Ascending aorta (tissue), 2 donors: ENCODE data around the gene TLCD3A. TPM values are rescaled to one million over a fixed set of nuclear protein-coding genes. Genes with fewer than 3 reads are reported as not detected.
"Not testable (repeated sequence)": the region's sequence is repeated elsewhere in the genome, so short reads cannot be mapped to it uniquely, and the experiment has no call there.

Experiments used
- DNase-seq, 2 donors: peaks; one replicate each; pipeline ENCODE4 v3.0.0-alpha.2; 2019; ENCODE audit warnings: low spot score in 2 of 2
- H3K27ac ChIP-seq, 2 donors: fragments of 200-600 bp; sonication (generic); one replicate each; pipeline ENCODE4 v1.5.1; 2016 to 2017; ENCODE audit warnings: mild to moderate bottlenecking in 1 of 2
- H3K27me3 ChIP-seq: fragments of 200-600 bp; sonication (generic); one replicate; pipeline ENCODE4 v1.5.1; 2017
- H3K36me3 ChIP-seq, 2 donors: fragments of 200-600 bp; sonication (generic); one replicate each; pipeline ENCODE4 v1.5.1; 2016
- H3K4me1 ChIP-seq, 2 donors: fragments of 200-600 bp; sonication (generic); one replicate each; pipeline ENCODE4 v1.5.1; 2016 to 2017; ENCODE audit warnings: mild to moderate bottlenecking in 1 of 2
- H3K4me3 ChIP-seq, 2 donors: fragments of 200-600 bp; sonication (generic); one replicate each; pipeline ENCODE4 v1.5.1; 2016 to 2017; ENCODE audit warnings: mild to moderate bottlenecking in 1 of 2
- H3K9me3 ChIP-seq, 2 donors: fragments of 200-600 bp; sonication (generic); one replicate each; pipeline ENCODE4 v1.5.1; 2016
- CTCF ChIP-seq, 3 experiments: fragments of 200-600 bp in 2 of 3; fragments of 450-650 bp in 1 of 3; sonication (generic) in 2 of 3; IDR thresholded peaks; one replicate each; pipeline ENCODE4 v1.5.1; 2016 to 2019; ENCODE audit warnings: antibody characterized with exemption in 3 of 3, mild to moderate bottlenecking in 1 of 3, moderate library complexity in 1 of 3
- intact Hi-C: fragments of 100-400 bp; cut with DNase I; formaldehyde crosslinking; loops from one replicate; pipeline ENCODE4 v1.15.1; 2023
- total RNA-seq: library from RNA; depleted of rRNA; stranded (reverse); fragments of >200 nt; gene quantifications from one replicate; pipeline ENCODE4 v1.1.0, GENCODE V29; 2016

The TLCD3A gene
- total RNA-seq, 1 donor from 2014 or later = 21.9 TPM

GRCh38 chr17:778096-778495 is 45.7 kb downstream of the TLCD3A start:
- H3K4me1 ChIP-seq = peaks cover 3 to 10% of the 10 kb centered on the region in 2 donors
- intact Hi-C loops = no loop called here
- no peaks in the 10 kb centered on the region for H3K9me3 ChIP-seq
- no peak for TF ChIP-seq CTCF (IDR thresholded peaks at IDR 0.05)
- H3K36me3 ChIP-seq = peaks cover 43 to 51% of the 10 kb centered on the region in 2 donors
- no peaks in the 10 kb centered on the region for H3K27me3 ChIP-seq
- no peak overlapping the region for H3K27ac ChIP-seq
- DNase-seq = no peak
- H3K4me3 ChIP-seq = no peak overlapping the region

DNA sequence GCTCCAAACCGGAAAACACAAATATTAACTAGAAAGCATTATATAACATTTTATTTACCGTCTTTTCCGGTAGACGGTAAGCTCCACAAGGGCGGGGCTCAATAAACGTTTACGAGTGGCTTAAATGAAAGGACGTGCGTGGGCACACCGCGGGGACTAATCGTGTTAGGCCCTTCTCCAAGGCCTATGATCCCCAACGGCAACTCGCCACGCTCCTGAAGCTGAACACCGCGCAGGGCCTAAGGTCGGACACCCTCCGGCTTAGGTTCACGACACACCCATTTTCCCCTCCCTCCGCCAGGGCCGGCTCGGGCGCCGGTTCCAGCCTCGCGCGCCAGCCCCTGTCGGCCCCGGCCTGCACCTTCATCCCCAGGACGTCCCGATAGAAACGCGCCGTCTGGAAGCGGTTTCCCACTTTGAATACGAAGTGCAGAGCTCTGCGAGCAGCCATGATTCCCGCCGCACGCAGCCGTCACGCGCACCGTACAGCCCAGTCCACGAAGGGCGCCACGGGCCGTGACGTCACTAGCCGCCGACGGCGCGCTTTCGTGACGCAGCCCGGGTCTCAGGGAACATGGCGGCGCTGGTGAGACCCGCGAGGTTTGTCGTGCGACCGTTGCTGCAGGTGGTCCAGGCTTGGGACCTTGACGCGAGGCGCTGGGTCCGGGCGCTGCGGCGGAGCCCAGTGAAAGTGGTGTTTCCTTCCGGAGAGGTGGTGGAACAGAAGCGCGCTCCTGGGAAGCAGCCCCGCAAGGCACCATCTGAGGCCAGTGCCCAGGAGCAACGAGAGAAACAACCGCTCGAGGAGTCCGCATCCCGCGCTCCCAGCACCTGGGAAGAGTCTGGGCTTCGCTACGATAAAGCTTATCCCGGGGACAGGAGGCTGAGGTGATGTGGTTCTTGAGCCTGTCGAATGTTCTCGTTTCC is 49.7 kb downstream of the TLCD3A start, which contains the start of the genes GLOD4 and MRM3:
TSS of gene GLOD4 (minus strand) at position 476 of the 927 bp plus-strand sequence. CDS start at position 451, 25 bp downstream.
TSS of gene MRM3 (plus strand) at position 549 of the 927 bp plus-strand sequence. CDS start at position 575, 26 bp downstream.
- Histone ChIP-seq H3K27ac (peak within 1 kb of the TSS; percentile 59 to 78), H3K4me1 (peaks cover 5 to 17% of the 10 kb centered on the region in 2 donors), H3K9me3 (no peaks in the 10 kb centered on the region), H3K4me3 (peak within 1 kb of the TSS; percentile 77 to 85), H3K36me3 (peaks cover 13% of the 10 kb centered on the region in 2 donors), H3K27me3 (no peaks in the 10 kb centered on the region)
- peak; percentile 4 to 34 (median 18) for TF ChIP-seq CTCF (IDR thresholded peaks at IDR 0.05)
- intact Hi-C loops = loop anchor here (5.0 kb wide), 1 partner anchor 275 kb away; no protein-coding TSS in a partner anchor
- DNase-seq = peak; percentile 86 to 97

DNA sequence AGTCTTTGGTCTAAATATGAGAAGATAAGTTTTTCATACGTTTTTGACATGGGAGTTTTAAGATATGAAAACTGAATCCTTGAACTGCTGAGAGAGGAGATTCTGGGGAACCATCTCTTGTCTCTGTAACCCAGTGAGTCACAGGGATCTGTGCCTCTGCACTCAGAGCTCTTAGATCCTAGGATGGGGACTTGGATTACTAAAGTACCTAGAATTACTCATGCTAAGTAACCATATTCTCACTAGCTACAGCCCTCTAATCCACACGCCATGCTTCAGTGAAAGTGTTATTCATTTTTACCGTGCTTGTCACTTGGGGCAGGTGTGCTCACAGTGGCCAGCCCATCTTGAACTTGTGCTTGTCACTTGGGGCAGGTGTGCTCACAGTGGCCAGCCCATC is 51.7 kb downstream of the TLCD3A start:
- peaks cover 5 to 17% of the 10 kb centered on the region in 2 donors for H3K4me1 ChIP-seq
- TF ChIP-seq CTCF (IDR thresholded peaks at IDR 0.05) = no peak
- no peaks in the 10 kb centered on the region for H3K27me3 ChIP-seq
- peak in 1 of 2 donors; percentile 21 for DNase-seq
- H3K4me3 ChIP-seq = peak overlapping the region in 1 of 2 donors; percentile 77
- H3K36me3 ChIP-seq = peaks cover 8 to 11% of the 10 kb centered on the region in 2 donors
- intact Hi-C loops = loop anchor here (5.0 kb wide), 1 partner anchor 273 kb away; no protein-coding TSS in a partner anchor
- no peaks in the 10 kb centered on the region for H3K9me3 ChIP-seq
- H3K27ac ChIP-seq = no peak overlapping the region

DNA sequence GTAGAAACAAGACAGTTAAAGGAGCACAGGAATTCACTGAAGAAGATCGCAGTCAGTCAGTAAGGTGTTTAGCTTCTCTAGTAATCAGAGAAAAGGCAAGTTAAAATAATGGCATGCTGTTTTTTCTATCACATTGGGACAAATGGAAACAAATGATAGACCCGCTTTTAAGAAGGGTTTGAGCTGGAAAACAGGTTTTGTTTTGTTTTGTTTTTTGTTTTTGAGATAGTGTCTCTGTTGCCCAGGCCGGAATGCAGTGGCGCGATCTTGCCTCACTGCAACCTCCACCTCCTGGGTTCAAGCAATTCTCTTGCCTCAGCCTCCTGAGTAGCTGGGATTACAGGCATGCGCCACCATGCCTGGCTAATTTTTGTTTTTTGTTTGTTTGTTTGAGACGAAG is 53.5 kb downstream of the TLCD3A start:
- H3K27me3 ChIP-seq, H3K27ac ChIP-seq, H3K4me3 ChIP-seq, H3K9me3 ChIP-seq, DNase-seq, intact Hi-C loops: not testable (repeated sequence)
- Histone ChIP-seq H3K4me1 (peaks cover 5 to 17% of the 10 kb centered on the region in 2 donors), H3K36me3 (peaks cover 8 to 17% of the 10 kb centered on the region in 2 donors)

DNA sequence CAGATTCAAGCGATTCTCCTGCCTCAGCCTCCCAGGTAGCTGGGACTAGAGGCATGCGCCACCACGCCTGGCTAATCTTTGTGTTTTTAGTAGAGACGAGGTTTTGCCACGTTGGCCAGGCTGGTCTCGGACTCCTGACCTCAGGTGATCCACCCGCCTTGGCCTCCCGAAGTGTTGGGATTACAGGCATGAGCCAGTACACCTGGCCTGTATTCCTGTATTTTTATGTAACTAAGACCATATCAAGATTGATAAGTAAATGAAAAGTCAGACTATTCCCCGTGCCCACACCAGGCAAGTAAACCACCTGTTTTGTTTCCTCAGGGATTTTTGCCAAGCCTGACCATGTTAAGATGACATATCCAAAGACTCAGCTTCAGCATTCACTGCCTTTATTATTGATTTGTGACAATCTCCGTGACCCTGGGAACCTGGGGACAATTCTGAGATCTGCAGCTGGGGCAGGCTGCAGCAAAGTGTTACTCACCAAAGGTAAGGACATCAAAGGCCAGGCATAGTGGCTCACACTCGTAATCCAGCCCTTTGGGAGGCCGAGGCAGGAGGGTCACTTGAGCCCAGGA is 55.3 kb downstream of the TLCD3A start:
- H3K9me3 ChIP-seq = no peaks in the 10 kb centered on the region
- no peak overlapping the region for H3K27ac ChIP-seq
- H3K4me3 ChIP-seq = no peak overlapping the region
- intact Hi-C loops = no loop called here
- peaks cover 12 to 29% of the 10 kb centered on the region in 2 donors for H3K36me3 ChIP-seq
- H3K4me1 ChIP-seq = peaks cover 5 to 11% of the 10 kb centered on the region in 2 donors
- H3K27me3 ChIP-seq = no peaks in the 10 kb centered on the region
- DNase-seq = no peak
- no peak for TF ChIP-seq CTCF (IDR thresholded peaks at IDR 0.05)
